LNCaP clone FGC (cell line): ENCODE results near the gene FLT4.
"Not testable (repeated sequence)": the region's sequence is repeated elsewhere in the genome, so short reads cannot be mapped to it uniquely, and the experiment has no call there.

Experiments
- DNase-seq: peaks from one replicate; pipeline ENCODE4 v3.0.0-alpha.2; 2011; ENCODE audit warnings: low read depth
- H3K4me3 ChIP-seq: 2 replicates; pipeline ENCODE4 v1.5.1; 2011; ENCODE audit warnings: mild to moderate bottlenecking, low read depth, low read length, control low read depth
- CTCF ChIP-seq: IDR thresholded peaks from 2 replicates; pipeline ENCODE4 v1.5.1; 2012; ENCODE audit warnings: mild to moderate bottlenecking; ENCODE audit not compliant: control insufficient read depth, insufficient read depth; ENCODE audit errors: extremely low read depth

The FLT4 gene

GRCh38 chr5:180675036-180675635 is 25.7 kb upstream of the FLT4 start:
- H3K4me3 ChIP-seq, result no peak overlapping the region
- DNase-seq, result no peak
- no peak for TF ChIP-seq CTCF

GRCh38 chr5:180674090-180674475 is 24.7 kb upstream of the FLT4 start:
- not testable (repeated sequence) for DNase-seq, H3K4me3 ChIP-seq

- no peak for TF ChIP-seq CTCF
- DNase-seq, result no peak
- no peak overlapping the region for H3K4me3 ChIP-seq
Observed at GRCh38 chr5:180673371-180674089, 24.1 kb upstream of the FLT4 start.

GRCh38 chr5:180671958-180672524 is 22.6 kb upstream of the FLT4 start:
- DNase-seq, H3K4me3 ChIP-seq: not testable (repeated sequence)

- H3K4me3 ChIP-seq, result no peak overlapping the region
- DNase-seq, result peak; percentile 50
- TF ChIP-seq CTCF, result peak; percentile 95
Observed at GRCh38 chr5:180670586-180671359, 21.4 kb upstream of the FLT4 start.

GRCh38 chr5:180670157-180670556 is 20.8 kb upstream of the FLT4 start:
- TF ChIP-seq CTCF, result no peak
- DNase-seq, result no peak

GRCh38 chr5:180669661-180670060 is 20.3 kb upstream of the FLT4 start:
- H3K4me3 ChIP-seq, result no peak overlapping the region
- DNase-seq, result no peak
- TF ChIP-seq CTCF, result no peak

More at GRCh38 chr5:180670157-180670556, 20.8 kb upstream of the FLT4 start:
- H3K4me3 ChIP-seq, result no peak overlapping the region
